Smooth muscle cell of the brain vasculature (primary cell): ENCODE results near the gene MAP2.
A peak's percentile ranks its signal among the peaks of the same experiment; 100 is the strongest.

Experiments used
- DNase-seq: peaks from one replicate; pipeline ENCODE4 v3.0.0-alpha.2; 2012; ENCODE audit warnings: low read depth, low spot score

MAP2 gene

DNA sequence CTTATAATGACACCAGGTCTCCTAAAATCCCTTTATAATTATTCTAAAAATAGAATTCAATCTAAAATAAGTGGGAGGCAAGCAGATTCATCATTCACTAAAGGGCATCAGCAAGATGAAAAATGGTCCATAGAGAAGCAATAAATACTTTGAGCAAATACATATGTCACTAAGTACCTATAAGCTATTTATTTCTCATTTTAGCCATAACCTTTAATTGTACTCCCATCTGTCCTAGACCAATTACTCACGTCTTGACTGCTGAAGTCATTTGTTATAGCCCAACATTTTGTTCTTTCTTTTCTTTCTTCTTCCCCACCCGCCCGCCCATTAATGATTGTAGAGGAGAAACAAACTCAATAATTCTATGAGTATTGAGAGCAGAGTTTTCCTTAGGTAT, 105.7 kb downstream of the MAP2 start:
- no peak for DNase-seq

DNA sequence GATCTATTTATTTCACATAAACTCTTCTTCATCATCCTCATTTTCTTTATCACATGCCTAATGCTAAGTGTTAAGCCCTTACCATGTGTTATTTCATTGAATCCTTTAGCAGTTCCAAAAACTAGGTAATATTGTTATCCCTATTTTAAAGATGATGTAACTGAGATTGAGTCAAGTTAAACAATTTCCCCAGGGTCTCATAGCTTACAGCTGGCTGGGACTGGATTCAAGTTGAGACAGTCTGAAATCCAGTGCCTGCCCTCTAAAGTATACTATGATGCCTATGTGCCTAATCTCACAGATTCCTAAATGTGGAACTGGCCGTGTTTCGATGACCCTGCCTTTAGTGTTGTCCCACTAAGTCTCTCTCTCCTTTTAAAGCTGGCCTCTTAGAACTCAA, 108.5 kb downstream of the MAP2 start:
- DNase-seq: no peak

DNA sequence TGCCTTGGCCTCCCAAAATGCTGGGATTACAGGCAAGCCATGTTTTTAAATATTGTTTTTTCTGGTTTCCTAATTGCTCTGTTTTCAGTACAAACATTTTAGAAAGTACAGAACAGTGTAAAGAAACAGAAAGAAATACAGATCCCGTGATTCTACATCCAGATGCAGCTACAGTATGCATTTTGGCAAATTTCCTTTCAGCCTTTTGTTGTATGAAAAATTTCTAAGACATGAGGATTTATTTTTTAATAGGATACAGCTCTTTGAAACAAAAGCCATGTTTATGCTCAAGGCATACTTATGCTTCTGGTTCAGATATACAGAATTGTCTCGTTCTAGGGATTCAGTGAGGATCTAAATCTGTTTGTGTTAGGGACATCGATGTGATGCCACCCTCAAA, 109.5 kb downstream of the MAP2 start:
- no peak for DNase-seq

DNA sequence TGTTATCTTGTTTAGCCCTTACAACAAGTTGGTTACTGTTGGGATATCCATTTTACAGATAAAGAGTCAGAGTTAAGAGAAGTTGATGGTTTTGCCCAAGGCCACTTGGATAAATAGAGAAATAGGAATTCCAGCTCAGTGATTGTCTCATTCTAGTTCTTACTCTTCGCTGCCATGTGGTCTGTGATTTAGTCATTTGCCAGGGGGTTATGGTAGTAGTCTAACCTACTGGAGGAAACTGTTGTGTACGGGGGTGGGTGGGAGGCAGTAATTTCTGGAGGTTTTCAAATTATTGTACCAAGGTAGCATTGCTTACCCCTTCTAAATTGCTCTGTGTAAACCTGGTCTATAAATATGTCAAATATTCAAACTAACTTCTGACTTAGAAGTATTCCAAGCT, 110.4 kb downstream of the MAP2 start:
- DNase-seq: no peak

DNA sequence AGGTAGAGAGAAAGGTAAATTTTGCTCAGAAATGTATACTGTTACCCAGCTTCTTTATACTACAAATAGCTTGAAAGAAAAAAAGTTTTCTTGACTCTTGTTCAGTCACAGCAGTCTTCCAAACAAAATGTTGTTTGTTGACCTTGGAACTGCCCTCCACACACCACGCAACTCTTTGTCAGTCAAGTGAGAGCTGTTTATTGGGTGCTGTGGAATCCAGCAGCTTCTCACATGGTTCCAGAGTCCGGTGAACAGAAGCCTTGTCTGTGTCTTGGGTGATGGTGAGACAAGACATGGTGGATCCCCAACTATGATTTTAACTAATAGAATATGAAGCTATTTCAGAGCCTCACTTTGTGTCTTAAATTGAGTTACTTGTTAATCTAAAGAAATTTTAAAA, 112.5 kb downstream of the MAP2 start:
- DNase-seq: no peak

DNA sequence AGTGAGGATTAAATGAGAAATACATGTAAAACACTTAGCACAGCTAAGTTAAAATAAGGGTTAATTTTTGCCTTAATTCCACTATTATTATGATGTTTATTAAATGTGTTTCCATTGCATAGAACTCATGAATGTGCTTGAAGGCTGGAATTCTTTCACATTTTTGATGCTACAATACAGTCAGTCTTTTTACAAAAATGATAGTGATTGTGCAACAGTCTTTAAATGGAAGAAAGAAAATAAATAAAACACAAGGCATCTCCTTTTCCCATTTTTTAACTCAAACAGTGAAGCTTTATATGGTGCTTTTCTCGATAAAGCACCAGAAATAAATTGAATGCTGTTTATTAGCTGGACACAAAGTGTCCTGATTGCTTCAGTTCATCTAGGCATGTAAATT, 123.9 kb downstream of the MAP2 start:
- DNase-seq: no peak

DNA sequence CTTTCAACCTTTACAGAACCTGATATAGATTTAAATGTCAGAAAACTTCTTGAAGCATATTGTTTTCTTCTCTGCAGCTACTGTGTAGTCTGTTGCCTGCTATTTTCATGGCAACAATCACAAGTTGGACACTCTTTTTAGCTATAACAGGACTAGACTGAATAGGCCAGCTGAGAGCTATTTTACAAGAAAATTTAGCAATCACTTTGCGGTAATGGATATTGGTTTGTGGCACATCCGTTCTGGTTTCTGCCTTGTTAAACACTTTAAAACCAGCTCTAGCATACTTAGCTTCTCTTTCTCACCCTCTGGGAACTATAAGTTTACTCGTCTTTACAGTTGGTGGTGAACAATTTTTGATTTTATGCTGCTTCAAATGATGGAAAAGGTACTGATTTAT, 125.7 kb downstream of the MAP2 start:
- DNase-seq: no peak

DNA sequence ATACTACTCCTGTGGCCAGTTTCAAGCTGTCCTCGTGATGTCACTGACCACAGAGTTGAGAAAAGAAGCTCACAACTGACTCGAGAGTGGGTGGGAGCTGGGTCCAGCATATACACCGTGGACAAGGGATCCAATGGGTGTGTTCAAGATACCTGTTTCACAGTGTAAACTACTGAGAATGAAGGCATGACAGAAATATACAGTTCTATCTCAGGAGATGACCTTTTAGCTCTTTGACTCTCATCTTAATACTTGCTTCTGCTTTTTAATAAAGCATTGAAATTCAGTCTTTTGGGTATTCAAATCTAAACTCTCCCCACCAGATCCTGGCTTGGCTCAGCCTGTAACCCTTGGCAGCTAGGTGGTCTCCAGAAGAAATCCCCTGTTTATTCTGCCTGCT, 130.1 kb downstream of the MAP2 start:
- no peak for DNase-seq

DNA sequence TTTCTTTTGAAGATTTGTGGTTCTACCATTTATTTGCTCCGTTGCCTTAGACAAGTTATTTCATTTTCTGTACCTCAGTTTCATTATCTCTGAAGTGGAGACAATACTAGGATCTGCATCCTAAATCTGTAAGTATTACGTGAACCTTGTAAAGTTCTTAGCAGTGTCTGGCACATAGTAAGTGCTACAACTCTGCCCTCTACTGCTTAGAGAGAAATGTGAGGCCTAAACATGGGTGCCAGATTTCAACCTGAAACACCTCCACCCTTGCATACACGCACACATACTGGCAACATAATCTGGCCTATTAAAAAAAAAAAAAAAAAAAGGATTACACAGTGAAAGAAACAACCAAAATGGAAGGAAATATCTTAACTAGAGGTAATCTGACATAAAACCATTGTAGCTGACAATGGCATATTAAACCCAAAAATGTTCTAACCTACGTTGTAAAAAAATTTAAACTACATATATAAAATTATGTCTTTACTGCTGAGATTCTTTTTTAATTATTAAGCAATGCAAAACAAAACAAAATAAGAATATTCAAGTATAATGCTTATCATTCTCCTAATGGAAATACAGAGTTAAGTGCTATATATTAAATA, 132.6 kb downstream of the MAP2 start:
- no peak for DNase-seq

DNA sequence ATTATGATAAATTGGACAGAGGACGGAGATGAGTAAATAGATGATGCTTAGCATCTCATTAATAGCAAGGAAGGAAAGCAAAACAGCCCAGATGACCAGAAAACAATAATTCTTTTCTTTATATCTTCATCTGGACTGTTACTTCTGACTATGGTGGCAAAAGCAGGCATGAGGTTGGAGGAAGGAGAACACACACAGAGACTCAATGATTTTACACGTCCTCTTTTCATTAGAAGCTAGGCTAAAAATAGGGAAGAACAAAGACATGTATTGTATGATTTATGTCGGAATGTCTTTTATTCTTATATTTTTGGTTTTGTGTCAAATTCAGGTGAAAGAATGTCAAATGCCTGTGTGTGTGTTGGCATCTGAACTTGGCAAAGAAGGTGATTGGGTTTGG, 137.1 kb downstream of the MAP2 start:
- no peak for DNase-seq

DNA sequence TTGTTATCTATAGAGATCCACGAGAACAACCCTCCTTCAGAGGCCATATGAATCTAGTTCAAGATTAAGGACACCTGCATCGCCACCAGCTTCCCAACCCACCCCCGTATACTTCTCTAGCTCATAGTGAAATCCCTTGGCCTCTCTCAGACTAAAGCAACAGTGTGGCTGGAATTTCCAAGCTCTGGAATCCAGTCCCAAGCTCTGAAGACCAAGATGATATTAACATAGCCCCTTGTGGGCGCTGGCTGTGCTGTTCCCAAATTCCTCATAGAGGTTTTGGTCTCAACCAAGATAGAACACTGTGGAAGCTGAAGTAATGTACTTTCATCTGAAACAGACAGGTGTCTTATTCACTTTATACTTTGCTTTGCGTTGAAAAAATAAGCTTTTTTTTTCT, 139.6 kb downstream of the MAP2 start:
- DNase-seq: no peak

DNA sequence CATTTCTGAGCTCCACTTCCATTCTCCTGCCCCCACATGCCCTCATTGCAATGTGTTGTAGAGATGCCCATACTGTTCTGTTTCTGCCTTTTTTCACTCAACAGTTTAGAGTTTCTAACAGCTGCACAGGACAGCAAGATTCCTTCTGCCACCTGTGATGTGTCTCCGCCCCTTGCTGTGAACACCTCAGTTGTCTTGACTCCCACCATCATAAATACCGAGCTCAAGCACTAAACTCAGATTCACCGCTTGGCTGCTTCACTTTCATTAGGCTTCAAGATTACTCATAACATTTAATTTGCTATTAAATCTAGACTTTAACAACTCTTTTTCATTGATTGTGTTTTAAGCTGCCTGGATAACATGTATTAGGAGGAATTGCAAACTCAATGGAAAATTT, 141.0 kb downstream of the MAP2 start:
- no peak for DNase-seq

DNA sequence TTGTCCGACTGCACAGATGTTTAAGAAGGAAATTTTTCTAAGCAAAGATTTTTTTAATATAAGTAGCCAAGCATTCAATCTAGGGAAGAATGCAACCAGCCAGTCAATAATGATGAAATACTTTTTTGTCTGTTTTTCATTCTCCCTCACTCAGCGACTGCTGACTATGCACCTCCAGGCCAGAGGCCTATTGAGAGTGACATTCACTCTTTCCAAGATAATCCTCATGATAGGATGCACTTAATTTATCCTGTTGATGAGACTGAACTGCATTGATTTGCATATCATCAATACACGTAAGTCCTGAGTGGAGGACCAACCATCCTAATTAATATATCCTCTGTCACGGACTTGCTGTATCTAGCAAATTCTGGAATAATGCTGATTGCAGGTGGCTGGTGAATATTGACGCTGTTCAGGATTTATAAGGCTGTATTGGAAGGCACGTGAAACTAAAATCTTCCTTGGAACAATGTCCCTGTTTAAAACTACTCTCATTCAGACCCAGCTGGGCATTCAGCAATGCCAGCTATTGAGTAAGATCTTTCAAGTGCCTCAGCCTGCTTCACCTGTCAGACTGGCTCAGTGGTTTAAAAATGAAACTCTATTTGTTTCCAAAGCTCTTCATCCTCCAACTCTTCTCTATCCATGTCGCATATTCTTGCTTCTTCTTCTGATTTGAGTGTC, 142.2 kb downstream of the MAP2 start:
- no peak for DNase-seq

DNA sequence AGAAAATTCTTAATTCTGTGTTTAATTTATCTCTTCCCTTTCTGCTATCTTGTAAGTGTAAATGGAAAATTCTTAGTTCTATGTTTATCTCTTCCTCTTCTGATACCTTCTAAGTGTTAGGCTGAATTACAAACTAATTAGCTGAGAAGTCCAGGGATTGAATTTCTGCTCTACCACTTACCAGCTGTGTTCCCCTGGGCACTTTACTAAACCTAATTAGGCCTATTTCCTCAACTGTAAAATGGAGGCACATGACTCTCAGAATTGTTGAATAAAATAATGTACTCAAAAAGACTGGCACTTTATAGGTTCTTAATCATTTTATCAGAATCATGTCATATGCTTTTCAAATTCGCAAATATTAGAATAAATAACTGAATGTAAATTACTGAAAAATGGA, 146.3 kb downstream of the MAP2 start:
- DNase-seq: no peak

DNA sequence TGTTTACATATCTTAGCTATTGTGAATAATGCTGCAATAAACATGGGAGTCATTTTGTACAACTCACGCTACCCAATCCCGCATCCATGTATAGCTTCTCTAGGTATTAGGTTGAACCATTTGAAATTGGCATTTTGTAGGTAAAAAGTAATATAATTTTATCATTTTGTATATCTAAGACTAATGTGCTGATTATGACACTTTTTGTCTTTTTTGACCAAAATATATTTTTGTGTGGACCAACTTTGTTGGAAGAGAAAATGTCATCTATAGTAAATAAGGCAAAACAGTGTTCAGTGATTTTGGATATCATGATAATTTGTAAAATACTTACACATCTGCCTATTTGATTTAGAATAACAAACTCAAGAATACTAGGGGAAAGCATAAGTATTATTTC, 150.7 kb downstream of the MAP2 start:
- DNase-seq: no peak

DNA sequence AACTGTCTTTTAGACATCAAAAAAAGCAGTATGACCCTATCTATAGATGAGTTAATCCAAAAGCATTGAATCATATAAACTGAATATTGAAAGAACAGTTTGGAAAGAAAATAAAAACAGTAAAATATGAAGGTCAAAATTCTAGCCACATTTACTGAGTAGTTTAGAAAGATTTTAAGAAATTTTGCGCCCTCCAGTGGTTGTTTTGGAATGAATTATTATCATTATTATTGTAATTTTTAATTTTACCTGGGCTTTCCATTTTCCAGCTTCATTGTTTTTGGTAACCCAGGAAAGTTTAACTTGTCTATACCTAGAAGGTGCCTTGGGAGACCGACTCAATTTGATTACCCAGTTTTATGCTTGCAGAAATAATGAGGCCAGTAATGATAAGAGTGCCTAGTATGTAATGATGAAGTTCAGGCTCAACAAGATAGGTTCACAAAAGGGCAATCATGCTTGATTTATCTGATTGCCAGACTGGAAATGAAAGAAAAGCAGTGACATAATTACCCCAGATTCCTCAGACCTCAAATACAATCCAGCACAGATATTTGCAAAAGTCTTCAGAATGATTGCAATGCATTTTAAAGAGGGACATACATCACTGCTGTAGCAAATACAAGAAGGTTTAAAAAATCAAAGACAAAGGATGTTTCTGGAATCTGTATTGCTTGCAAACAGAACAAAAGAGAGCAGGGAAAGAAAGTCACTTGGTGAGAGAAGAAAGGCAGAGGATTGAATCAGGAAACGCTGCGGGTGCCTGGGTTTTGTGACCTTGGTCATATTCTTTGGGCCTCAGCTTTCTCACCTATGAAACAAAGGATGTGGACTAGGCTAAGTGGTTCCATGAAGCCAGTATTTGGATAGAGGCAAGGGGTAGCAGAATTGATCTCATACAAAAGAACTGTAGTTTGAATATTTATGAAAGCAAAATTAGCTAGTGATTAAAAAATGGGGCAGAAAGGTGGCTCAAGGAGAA, 153.8 kb downstream of the MAP2 start:
- DNase-seq: no peak

DNA sequence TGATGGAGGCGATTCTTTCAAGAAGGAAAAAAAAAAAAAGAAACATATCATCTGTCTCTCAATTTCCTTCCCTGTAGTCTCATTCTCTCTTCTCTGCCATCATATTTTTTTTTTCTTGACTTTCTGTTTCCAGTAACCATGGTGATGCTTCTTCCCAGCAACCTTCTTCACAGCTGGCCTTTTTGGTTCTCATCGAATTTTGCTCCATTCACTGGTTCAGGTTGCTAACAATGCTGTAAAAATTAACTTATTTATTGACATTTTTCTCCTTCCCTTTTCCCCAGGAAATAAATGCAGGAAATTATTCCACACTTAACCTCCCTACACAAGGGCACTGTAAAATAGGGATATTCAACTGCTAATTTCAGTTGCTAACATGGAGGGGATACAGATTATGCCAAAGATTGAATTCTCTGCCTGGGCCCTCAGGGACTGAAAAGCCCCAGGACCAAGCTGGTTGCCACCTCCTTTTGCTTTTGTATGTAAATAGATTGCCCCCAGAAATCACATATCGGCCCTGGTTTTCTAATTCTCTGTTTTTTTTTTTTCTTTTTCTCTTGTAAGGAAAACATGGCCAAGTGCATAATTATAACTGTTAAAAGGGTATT, 154.7 kb downstream of the MAP2 start:
- DNase-seq: no peak

DNA sequence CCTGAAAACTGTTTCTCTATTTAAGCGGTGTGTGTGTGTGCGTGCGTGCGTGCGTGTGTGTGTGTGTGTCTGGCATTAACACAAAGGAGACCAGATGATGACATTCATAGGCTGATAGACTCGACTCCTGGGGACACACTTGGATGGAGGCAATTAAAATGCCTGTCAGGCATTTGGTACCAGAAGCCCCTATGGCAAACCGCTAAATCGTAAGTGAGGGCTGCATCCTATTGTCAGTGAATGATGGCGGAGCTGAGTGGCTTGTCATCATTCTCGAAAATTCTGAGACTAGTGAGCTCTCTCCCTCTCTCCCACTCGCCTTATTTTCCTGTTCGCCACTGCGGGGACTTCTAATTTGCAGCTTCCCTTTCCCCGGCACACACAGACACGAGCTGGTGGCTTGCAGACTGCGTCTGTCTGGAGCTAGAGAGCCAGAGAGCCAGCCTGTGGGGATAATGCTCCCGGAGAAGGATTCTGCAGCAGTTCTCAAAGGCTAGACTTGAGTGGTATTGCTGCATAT, 155.4 kb downstream of the MAP2 start:
- DNase-seq: peak; percentile 7

DNA sequence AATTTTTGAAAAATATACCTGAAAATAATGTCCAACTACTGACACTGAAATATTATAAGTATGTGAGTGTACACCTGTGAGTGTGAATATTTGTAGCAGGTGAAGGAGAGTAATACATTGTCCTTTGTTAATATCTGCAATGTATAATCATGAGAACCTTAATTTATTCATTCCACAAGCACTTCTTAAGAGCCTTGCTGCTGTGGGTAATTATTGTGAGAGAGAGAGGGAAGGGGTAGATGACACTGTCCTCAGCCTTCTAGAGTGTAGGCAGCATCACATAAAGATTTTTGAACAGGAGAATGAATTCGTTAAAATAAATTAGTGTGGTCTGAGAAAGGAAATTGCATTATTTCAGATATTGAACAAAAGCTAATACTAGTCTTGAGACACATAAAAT, 157.2 kb downstream of the MAP2 start:
- DNase-seq: no peak

DNA sequence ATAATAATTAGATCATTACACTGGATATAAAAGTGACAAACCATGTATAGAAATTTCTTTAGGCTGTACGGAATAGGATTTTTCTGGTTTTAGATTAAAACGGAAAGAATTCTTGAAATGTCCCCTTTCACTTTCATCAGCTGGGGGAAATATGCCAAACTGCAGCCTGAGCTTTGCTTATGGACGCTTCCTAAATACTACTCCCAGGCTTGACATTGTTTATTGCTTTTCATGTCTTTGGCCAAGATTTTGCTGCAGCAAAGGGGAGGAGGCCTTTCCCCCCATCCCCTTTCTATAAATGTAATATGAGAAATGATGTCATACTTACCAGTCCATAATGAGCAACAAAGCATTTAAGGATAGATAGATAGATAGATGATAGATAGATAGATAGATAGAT, 158.4 kb downstream of the MAP2 start:
- DNase-seq: no peak

DNA sequence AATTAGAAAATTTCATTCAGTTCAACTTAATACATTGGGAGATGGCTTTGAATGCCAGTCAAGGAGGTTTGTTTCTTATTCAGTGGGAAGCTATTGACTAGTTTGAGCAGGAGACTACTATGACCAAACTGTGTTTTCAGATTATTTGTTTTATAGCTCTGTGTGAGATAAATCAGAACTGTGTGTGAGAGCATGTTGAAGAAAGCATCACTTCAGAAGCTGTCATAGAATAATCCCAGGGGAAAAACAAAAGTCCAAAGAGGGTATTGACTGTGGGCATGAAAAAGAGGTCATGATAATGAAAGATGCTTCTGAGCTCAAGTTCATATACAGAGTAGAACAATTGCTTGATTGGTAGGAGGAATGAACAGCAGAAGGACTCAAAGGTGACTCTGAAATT, 160.6 kb downstream of the MAP2 start:
- DNase-seq: no peak

DNA sequence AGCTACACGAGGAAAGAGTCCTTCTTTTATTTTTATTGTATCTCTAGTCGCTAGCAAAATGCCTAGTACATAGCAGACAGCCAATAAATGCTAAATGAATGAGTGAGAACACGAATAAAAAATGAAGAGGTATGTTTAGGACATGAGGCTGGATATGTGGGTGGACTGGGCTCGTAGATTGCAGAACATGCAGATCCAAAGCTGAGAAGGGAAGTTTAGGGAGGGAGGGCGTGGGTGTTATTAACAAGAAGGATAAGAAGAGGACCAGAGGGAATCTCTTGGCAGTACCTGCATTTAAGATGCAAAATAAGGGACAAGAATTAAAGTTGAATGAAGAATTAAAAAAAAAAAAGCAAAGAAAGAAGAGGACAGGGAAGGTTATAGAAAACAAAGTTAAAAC, 161.1 kb downstream of the MAP2 start:
- no peak for DNase-seq
